Measurements from ENCODE around the gene POLE. TPM values are rescaled to one million over a fixed set of nuclear protein-coding genes. Genes with fewer than 3 reads are reported as not detected.

The POLE gene
- total RNA-seq, 2 donors from 2014 or later = 12.5 to 36.9 TPM

- no peak overlapping the region for H3K27ac ChIP-seq
- no peak for TF ChIP-seq POLR2A (IDR thresholded peaks at IDR 0.05)
- no peak for TF ChIP-seq CTCF (IDR thresholded peaks at IDR 0.05)
- no peaks in the 10 kb centered on the region for H3K9me3 ChIP-seq
- DNase-seq (no peak), ATAC-seq (no peak)
- WGBS, 2 donors = 78 to 87% methylated on average over 10 of the region's 10 CpGs
- no peaks in the 10 kb centered on the region for H3K27me3 ChIP-seq
- H3K4me3 ChIP-seq = no peak overlapping the region
- no peaks in the 10 kb centered on the region for H3K4me1 ChIP-seq
- intact Hi-C loops (cut with DNase I) = no loop called here
- H3K36me3 ChIP-seq (replicated peaks in 1 of 2; ENCODE audit: insufficient read depth in 1 of 2, low read depth in 2 of 2) = peaks cover 11 to 51% of the 10 kb centered on the region in 2 donors
These were observed 47.1 kb upstream of the POLE start for GRCh38 chr12:132734206-132734605.

- ATAC-seq = no peak
- no peak overlapping the region for H3K27ac ChIP-seq
- H3K4me1 ChIP-seq = no peaks in the 10 kb centered on the region
- intact Hi-C loops (cut with DNase I) = no loop called here
- no peaks in the 10 kb centered on the region for H3K27me3 ChIP-seq
- no peaks in the 10 kb centered on the region for H3K9me3 ChIP-seq
- no peak overlapping the region for H3K4me3 ChIP-seq
- DNase-seq = no peak
- 88 to 92% methylated on average over 17 of the region's 17 CpGs for WGBS, 2 donors
- TF ChIP-seq POLR2A (IDR thresholded peaks at IDR 0.05) (no peak), CTCF (IDR thresholded peaks at IDR 0.05) (no peak)
- peaks cover 11 to 52% of the 10 kb centered on the region in 2 donors for H3K36me3 ChIP-seq (replicated peaks in 1 of 2; ENCODE audit: insufficient read depth in 1 of 2, low read depth in 2 of 2)
These were observed 44.4 kb upstream of the POLE start for GRCh38 chr12:132731574-132731973.

- no peaks in the 10 kb centered on the region for H3K4me1 ChIP-seq
- no peak for TF ChIP-seq POLR2A (IDR thresholded peaks at IDR 0.05)
- TF ChIP-seq CTCF (IDR thresholded peaks at IDR 0.05) = no peak
- no peak overlapping the region for H3K27ac ChIP-seq
- no peak for ATAC-seq
- H3K9me3 ChIP-seq = no peaks in the 10 kb centered on the region
- H3K4me3 ChIP-seq = no peak overlapping the region
- intact Hi-C loops (cut with DNase I) = no loop called here
- no peak for DNase-seq
- 96 to 97% methylated on average over 9 to 11 of the region's 11 CpGs for WGBS, 2 donors
- H3K36me3 ChIP-seq (replicated peaks in 1 of 2; ENCODE audit: insufficient read depth in 1 of 2, low read depth in 2 of 2) = peaks cover 7 to 56% of the 10 kb centered on the region in 2 donors
- H3K27me3 ChIP-seq = no peaks in the 10 kb centered on the region
These were observed 43.2 kb upstream of the POLE start for GRCh38 chr12:132730353-132730752.

GRCh38 chr12:132729541-132730320 lies 42.6 kb upstream of the POLE start:
- Histone ChIP-seq H3K4me3 (no peak overlapping the region), H3K9me3 (no peaks in the 10 kb centered on the region), H3K27ac (no peak overlapping the region), H3K36me3 (replicated peaks in 1 of 2; ENCODE audit: insufficient read depth in 1 of 2, low read depth in 2 of 2) (peaks cover 4 to 54% of the 10 kb centered on the region in 2 donors), H3K27me3 (no peaks in the 10 kb centered on the region), H3K4me1 (no peaks in the 10 kb centered on the region)
- ATAC-seq = no peak
- TF ChIP-seq CTCF (IDR thresholded peaks at IDR 0.05) (no peak), POLR2A (IDR thresholded peaks at IDR 0.05) (no peak)
- WGBS, 2 donors = 86 to 89% methylated on average over 23 to 24 of the region's 24 CpGs
- DNase-seq = no peak
- intact Hi-C loops (cut with DNase I) = no loop called here

GRCh38 chr12:132728502-132728901 lies 41.4 kb upstream of the POLE start:
- TF ChIP-seq CTCF (IDR thresholded peaks at IDR 0.05) (no peak), POLR2A (IDR thresholded peaks at IDR 0.05) (no peak)
- Histone ChIP-seq H3K4me1 (no peaks in the 10 kb centered on the region), H3K36me3 (replicated peaks in 1 of 2; ENCODE audit: insufficient read depth in 1 of 2, low read depth in 2 of 2) (peaks cover 4 to 45% of the 10 kb centered on the region in 2 donors), H3K4me3 (no peak overlapping the region), H3K27ac (no peak overlapping the region), H3K27me3 (no peaks in the 10 kb centered on the region), H3K9me3 (no peaks in the 10 kb centered on the region)
- DNase-seq (no peak), ATAC-seq (no peak)
- intact Hi-C loops (cut with DNase I) = no loop called here
- 94 to 95% methylated on average over 3 to 7 of the region's 7 CpGs for WGBS, 2 donors

Data from body of pancreas (tissue), 4 donors.